Measurements from ENCODE around the gene PPP2R5E. TPM values are rescaled to one million over a fixed set of nuclear protein-coding genes. Genes with fewer than 3 reads are reported as not detected.

PPP2R5E gene
- total and polyA plus RNA-seq, 2 experiments from 2014 or later = 15.5 to 22.7 TPM

DNA sequence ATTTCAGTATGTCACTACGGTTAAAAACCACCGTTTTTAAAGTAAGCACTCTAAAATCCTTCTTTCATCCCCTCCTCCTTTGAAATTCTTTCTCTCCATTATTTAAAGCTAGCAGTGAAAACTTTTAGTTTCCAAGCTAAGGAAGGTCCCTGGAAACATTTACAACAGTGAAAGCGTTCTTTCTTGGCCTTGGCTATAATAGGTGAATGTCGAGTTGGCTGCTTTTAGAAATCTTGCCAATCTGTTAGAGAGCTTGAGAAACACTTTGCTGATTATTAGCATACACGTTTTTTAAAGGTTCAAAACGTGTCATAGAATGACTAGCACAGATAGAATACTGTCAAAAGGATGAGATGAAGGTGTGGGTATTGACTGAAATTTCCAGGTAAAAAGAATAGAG lies 83.4 kb downstream of the PPP2R5E start:
- Histone ChIP-seq H3K27ac (no peak overlapping the region), H3K9me3 (ENCODE audit: low read depth) (no peaks in the 10 kb centered on the region), H3K4me1 (ENCODE audit: low read depth) (no peaks in the 10 kb centered on the region), H3K4me3 (no peak overlapping the region), H3K36me3 (no peaks in the 10 kb centered on the region), H3K27me3 (no peaks in the 10 kb centered on the region)
- DNase-seq (ENCODE audit: low read depth in 1 of 2, low spot score in 1 of 2) = no peak
- TF ChIP-seq, protein P1, sequence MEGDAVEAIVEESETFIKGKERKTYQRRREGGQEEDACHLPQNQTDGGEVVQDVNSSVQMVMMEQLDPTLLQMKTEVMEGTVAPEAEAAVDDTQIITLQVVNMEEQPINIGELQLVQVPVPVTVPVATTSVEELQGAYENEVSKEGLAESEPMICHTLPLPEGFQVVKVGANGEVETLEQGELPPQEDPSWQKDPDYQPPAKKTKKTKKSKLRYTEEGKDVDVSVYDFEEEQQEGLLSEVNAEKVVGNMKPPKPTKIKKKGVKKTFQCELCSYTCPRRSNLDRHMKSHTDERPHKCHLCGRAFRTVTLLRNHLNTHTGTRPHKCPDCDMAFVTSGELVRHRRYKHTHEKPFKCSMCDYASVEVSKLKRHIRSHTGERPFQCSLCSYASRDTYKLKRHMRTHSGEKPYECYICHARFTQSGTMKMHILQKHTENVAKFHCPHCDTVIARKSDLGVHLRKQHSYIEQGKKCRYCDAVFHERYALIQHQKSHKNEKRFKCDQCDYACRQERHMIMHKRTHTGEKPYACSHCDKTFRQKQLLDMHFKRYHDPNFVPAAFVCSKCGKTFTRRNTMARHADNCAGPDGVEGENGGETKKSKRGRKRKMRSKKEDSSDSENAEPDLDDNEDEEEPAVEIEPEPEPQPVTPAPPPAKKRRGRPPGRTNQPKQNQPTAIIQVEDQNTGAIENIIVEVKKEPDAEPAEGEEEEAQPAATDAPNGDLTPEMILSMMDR (IDR thresholded peaks at IDR 0.05; ENCODE audit: low read depth, low read length) = no peak

DNA sequence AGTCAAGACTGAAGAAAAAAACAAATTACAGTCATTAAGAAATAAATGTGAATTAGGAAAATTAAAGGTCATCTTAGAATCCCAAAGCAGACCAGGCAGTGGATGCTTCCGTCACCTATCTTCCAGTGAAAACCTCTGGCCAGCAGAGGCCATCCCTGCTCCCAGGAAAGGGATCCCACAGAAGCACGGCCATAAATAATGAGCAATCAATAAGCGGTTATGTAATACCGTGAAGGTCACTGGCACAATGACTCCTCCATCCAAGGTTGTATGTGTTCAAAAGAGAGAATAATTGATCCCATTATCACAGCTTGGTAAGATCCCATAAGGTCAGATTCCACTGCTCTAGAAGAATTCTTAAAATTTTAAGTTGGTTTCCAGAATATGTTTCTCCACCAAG lies 85.7 kb downstream of the PPP2R5E start:
- no peak for DNase-seq (ENCODE audit: low read depth in 1 of 2, low spot score in 1 of 2)
- no peak overlapping the region for H3K4me3 ChIP-seq
- H3K36me3 ChIP-seq = no peaks in the 10 kb centered on the region
- no peaks in the 10 kb centered on the region for H3K27me3 ChIP-seq
- TF ChIP-seq, protein P1 (IDR thresholded peaks at IDR 0.05; ENCODE audit: low read depth, low read length) = no peak
- no peak overlapping the region for H3K27ac ChIP-seq
- no peaks in the 10 kb centered on the region for H3K9me3 ChIP-seq (ENCODE audit: low read depth)
- H3K4me1 ChIP-seq (ENCODE audit: low read depth) = peaks cover 14% of the 10 kb centered on the region

DNA sequence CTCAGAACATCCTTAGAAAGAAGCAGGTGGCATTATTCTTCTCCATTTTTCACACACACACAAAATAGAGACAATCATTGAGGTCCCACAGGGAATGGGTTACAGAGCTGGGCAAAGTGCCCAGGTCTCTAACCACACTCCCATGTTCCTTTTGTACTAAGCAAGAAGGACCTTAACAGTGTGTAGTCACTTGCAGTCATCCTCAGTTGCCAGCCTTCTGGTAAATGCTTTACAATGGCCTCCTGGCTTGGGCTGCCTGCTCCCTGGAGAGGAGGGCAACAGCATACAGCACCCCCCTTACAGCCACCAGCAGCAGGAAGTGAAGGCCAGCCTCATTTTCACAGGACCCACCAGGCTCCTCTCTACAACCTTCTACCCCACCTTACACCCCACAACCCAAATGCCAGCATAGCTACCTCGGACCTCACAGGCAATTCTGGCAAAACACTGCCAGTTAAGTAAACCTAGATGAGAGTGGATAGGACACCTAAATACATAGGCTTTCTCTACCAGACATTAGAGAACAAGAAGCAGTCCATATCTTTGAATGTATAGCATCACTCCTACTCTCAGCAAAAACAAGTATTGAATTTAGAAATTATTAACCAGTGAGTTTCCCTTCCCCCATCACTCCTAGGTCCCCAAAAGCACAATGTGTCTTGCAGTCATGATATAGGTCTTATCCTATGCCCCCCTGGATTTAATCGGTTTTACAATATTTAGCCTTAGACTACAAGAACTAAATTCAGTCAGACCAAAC lies 88.1 kb downstream of the PPP2R5E start:
- Histone ChIP-seq H3K4me1 (ENCODE audit: low read depth) (peaks cover 14% of the 10 kb centered on the region), H3K9me3 (ENCODE audit: low read depth) (no peaks in the 10 kb centered on the region), H3K27ac (no peak overlapping the region), H3K4me3 (no peak overlapping the region), H3K27me3 (no peaks in the 10 kb centered on the region), H3K36me3 (no peaks in the 10 kb centered on the region)
- DNase-seq (ENCODE audit: low read depth in 1 of 2, low spot score in 1 of 2) = peak in 1 of 2 donors; percentile 63
- TF ChIP-seq, protein P1 (IDR thresholded peaks at IDR 0.05; ENCODE audit: low read depth, low read length) = no peak

DNA sequence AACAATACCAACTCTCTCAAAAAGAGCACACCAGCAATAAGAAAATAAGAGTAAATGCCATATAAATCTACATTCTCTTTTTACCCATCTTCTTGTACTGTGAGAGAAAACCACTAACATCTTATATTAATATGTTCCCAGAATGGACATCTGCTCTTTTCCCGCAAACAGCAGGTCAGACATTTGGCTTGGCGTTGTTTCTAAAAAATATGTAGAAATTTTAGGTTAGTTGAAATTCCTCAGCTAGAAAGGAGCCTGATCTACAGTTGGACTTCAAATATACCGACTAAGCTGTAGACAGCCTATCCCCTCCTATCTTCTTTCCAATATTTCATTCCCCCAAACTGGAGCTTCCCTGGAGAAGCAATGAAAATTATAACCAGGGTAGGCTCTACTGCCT lies 88.7 kb downstream of the PPP2R5E start:
- Histone ChIP-seq H3K27me3 (no peaks in the 10 kb centered on the region), H3K36me3 (no peaks in the 10 kb centered on the region), H3K27ac (no peak overlapping the region), H3K4me3 (no peak overlapping the region), H3K4me1 (ENCODE audit: low read depth) (peaks cover 14% of the 10 kb centered on the region), H3K9me3 (ENCODE audit: low read depth) (no peaks in the 10 kb centered on the region)
- no peak for DNase-seq (ENCODE audit: low read depth in 1 of 2, low spot score in 1 of 2)
- TF ChIP-seq, protein P1 (IDR thresholded peaks at IDR 0.05; ENCODE audit: low read depth, low read length) = no peak

DNA sequence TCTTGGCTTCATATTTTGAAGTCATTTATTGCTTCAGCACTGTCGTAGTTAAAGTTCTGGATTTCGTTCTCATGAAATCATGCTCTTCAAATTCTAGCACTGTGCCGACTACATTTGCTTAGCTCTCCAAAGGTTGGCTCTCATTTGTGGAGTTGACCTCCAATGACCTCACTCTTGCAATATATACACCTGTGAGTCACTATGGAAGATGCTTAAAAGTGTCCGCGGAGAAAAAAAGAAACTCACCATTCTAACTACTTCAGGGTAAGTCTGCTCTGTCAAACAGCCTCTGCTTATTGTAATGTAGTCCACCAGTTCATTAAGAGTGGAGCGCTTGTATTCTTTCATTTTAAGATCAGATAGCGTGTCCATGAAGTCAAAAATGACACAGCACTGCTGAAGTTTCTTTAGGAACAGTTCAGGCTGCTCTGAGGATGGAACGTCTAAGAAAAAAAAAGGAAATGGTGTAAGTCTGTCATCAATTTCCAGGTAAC lies 89.7 kb downstream of the PPP2R5E start:
- peak overlapping the region; percentile 24 for H3K27ac ChIP-seq
- H3K4me3 ChIP-seq = no peak overlapping the region
- peak; percentile 8 to 11 for DNase-seq (ENCODE audit: low read depth in 1 of 2, low spot score in 1 of 2)
- TF ChIP-seq, protein P1 (IDR thresholded peaks at IDR 0.05; ENCODE audit: low read depth, low read length) = no peak
- H3K36me3 ChIP-seq = no peaks in the 10 kb centered on the region
- H3K9me3 ChIP-seq (ENCODE audit: low read depth) = no peaks in the 10 kb centered on the region
- H3K4me1 ChIP-seq (ENCODE audit: low read depth) = peaks cover 14% of the 10 kb centered on the region
- no peaks in the 10 kb centered on the region for H3K27me3 ChIP-seq

All from cardiac muscle cell (in vitro differentiated cells and primary cell).